Smooth muscle cell (in vitro differentiated cells): Measurements from ENCODE around the gene GPR87. TPM values are rescaled to one million over a fixed set of nuclear protein-coding genes. Genes with fewer than 3 reads are reported as not detected.

Experiments used
- DNase-seq: peaks from one replicate; lab custom pipeline; 2025; ENCODE audit not compliant: unreplicated experiment; lab: John Stamatoyannopoulos, UW
- H2AFZ ChIP-seq: fragments of 200-600 bp; sonication (generic); 2 replicates; pipeline ENCODE4 v1.6.0; 2016; ENCODE audit warnings: antibody characterized with exemption, low read depth, mild to moderate bottlenecking
- H3F3A ChIP-seq: fragments of 200-600 bp; sonication (generic); 2 replicates; pipeline ENCODE4 v1.6.0; 2017; ENCODE audit warnings: antibody characterized with exemption, low read depth
- H3K27ac ChIP-seq: fragments of 200-600 bp; sonication (generic); 2 replicates; pipeline ENCODE4 v1.5.1; 2016; ENCODE audit warnings: low read depth, mild to moderate bottlenecking
- H3K27me3 ChIP-seq: fragments of 200-600 bp; sonication (generic); 2 replicates; pipeline ENCODE4 v1.6.1; 2016; ENCODE audit warnings: low read depth, mild to moderate bottlenecking
- H3K36me3 ChIP-seq: fragments of 200-600 bp; sonication (generic); 2 replicates; pipeline ENCODE4 v1.5.1; 2016; ENCODE audit warnings: low read depth
- H3K4me1 ChIP-seq: fragments of 200-600 bp; sonication (generic); 2 replicates; pipeline ENCODE4 v1.5.1; 2016; ENCODE audit warnings: low read depth
- H3K4me2 ChIP-seq: fragments of 200-600 bp; sonication (generic); 2 replicates; pipeline ENCODE4 v1.6.0; 2016; ENCODE audit warnings: mild to moderate bottlenecking
- H3K4me3 ChIP-seq: fragments of 200-600 bp; sonication (generic); 2 replicates; pipeline ENCODE4 v1.5.1; 2016; ENCODE audit warnings: mild to moderate bottlenecking
- H3K79me2 ChIP-seq: fragments of 200-600 bp; sonication (generic); 2 replicates; pipeline ENCODE4 v1.6.0; 2016; ENCODE audit warnings: low read depth, mild to moderate bottlenecking
- H3K9ac ChIP-seq: fragments of 200-600 bp; sonication (generic); 2 replicates; pipeline ENCODE4 v1.6.0; 2016; ENCODE audit warnings: low read depth
- H3K9me3 ChIP-seq: fragments of 200-600 bp; sonication (generic); replicated peaks from 2 replicates; pipeline ENCODE4 v1.5.1; 2016; ENCODE audit warnings: low read depth
- H4K20me1 ChIP-seq: fragments of 200-600 bp; sonication (generic); 2 replicates; pipeline ENCODE4 v1.6.0; 2016; ENCODE audit warnings: low read depth
- WGBS: methylation state at CpG from one replicate; pipeline ENCODE4 v1.1.7; 2016; ENCODE audit warnings: low lambda C conversion rate; 5-methylcytosine and 5-hydroxymethylcytosine counted together
- polyA plus RNA-seq: library from polyadenylated mRNA; unstranded; fragments of >200 nt; fragmentation: Nextera tagmentation; extraction: Ambion mirVana; gene quantifications from 2 replicates; pipeline ENCODE4 v1.2.1, GENCODE V29; 2016
- total RNA-seq: library from RNA; depleted of rRNA; stranded (reverse); fragments of >200 nt; gene quantifications from 2 replicates; pipeline ENCODE4 v1.2.3, GENCODE V29; 2014
- TF ChIP-seq, protein P1 (sequence below): fragments of 200-600 bp; sonication (generic); IDR thresholded peaks from 2 replicates; pipeline ENCODE4 v1.5.1; 2017; ENCODE audit warnings: borderline replicate concordance, mild to moderate bottlenecking, antibody characterized with exemption; ENCODE audit not compliant: insufficient read depth, poor library complexity, severe bottlenecking

Gene GPR87
- total and polyA plus RNA-seq, 2 experiments from 2014 or later: 5.1 to 24.0 TPM

DNA sequence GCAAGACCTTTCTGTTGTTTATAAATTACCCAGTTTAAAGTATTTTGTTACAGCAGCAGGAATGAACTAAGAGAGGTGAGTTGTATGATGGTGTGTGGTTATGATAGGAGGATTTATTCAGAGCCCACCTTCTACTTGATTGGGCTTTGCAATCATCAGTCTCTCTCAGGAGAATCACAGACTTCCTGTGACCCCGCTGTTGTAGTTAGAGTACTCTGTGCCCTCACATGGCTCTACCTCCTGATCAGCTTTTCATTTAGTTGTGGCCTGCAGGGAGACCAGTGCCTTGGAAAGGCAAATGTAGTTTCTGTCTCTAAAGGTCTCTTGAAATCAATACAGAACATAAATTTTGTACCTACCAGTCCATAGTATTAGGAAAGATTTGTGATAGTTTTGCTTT lies 30.7 kb downstream of the GPR87 start:
- Histone ChIP-seq H3F3A (no peaks in the 10 kb centered on the region), H2AFZ (no peak overlapping the region), H4K20me1 (no peaks in the 10 kb centered on the region), H3K27me3 (no peaks in the 10 kb centered on the region), H3K36me3 (no peaks in the 10 kb centered on the region), H3K4me3 (no peak overlapping the region), H3K9me3 (no peaks in the 10 kb centered on the region), H3K9ac (no peak overlapping the region), H3K27ac (no peak overlapping the region), H3K4me1 (no peaks in the 10 kb centered on the region), H3K79me2 (no peaks in the 10 kb centered on the region), H3K4me2 (no peak overlapping the region)
- DNase-seq: no peak
- 85% methylated on average over 1 of the region's 1 CpG for WGBS
- TF ChIP-seq, protein P1, sequence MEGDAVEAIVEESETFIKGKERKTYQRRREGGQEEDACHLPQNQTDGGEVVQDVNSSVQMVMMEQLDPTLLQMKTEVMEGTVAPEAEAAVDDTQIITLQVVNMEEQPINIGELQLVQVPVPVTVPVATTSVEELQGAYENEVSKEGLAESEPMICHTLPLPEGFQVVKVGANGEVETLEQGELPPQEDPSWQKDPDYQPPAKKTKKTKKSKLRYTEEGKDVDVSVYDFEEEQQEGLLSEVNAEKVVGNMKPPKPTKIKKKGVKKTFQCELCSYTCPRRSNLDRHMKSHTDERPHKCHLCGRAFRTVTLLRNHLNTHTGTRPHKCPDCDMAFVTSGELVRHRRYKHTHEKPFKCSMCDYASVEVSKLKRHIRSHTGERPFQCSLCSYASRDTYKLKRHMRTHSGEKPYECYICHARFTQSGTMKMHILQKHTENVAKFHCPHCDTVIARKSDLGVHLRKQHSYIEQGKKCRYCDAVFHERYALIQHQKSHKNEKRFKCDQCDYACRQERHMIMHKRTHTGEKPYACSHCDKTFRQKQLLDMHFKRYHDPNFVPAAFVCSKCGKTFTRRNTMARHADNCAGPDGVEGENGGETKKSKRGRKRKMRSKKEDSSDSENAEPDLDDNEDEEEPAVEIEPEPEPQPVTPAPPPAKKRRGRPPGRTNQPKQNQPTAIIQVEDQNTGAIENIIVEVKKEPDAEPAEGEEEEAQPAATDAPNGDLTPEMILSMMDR: no peak

DNA sequence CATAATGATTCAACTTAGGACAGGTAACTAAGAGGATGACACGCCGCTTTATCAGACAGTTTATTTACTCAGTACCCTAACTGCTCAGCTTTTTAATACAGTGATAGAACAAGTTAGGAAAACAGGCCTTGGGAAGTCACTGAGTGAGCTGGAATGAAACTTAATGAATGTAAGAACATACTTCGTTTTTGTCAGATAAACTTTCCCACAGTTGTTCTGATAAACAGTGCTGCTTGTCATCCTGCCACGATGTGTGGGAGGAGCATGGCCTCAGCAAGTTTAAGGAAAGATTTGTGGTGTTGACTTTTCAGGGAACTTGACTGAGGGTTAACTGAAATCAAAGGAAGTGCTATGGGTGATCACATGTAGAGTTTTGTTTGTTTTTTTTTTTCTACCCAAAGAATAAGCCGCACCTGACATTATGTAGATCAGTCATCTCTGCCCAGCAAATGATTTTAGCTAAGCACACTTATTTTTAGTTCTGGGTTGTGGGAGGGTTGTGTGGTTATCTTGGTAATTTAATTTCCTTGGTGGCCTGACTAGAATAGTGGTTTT lies 32.6 kb downstream of the GPR87 start:
- H3K4me2 ChIP-seq: peak overlapping the region; percentile 32
- H3F3A ChIP-seq: no peaks in the 10 kb centered on the region
- DNase-seq: no peak
- no peaks in the 10 kb centered on the region for H3K9me3 ChIP-seq
- no peaks in the 10 kb centered on the region for H3K27me3 ChIP-seq
- no peaks in the 10 kb centered on the region for H3K79me2 ChIP-seq
- no peaks in the 10 kb centered on the region for H3K36me3 ChIP-seq
- peak overlapping the region; percentile 20 for H2AFZ ChIP-seq
- H3K4me1 ChIP-seq: no peaks in the 10 kb centered on the region
- no peaks in the 10 kb centered on the region for H4K20me1 ChIP-seq
- peak overlapping the region; percentile 14 for H3K27ac ChIP-seq
- H3K4me3 ChIP-seq: no peak overlapping the region
- H3K9ac ChIP-seq: no peak overlapping the region
- WGBS: 44% methylated on average over 5 of the region's 5 CpGs
- TF ChIP-seq, protein P1: no peak

DNA sequence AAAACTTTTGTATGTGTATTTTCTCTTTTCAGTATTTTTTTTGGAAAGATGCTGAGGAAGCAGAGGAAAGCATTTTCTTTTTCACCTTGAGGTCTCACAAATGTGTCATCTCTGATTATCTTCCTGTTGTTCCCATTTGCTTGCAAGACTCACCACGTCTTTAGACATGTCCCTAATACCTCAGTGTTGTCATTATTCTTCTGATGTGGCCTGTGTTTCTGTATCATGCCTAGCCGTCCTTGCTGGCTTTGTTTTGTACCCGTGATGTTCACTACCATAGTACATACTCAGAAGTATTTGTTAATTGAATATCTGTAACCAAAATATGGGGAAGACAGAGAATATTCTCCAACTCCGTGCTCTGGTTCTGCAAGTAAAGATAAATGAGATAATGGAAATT lies 33.2 kb downstream of the GPR87 start:
- no peak overlapping the region for H3K4me2 ChIP-seq
- peak overlapping the region; percentile 14 for H3K27ac ChIP-seq
- no peaks in the 10 kb centered on the region for H4K20me1 ChIP-seq
- no peak overlapping the region for H3K4me3 ChIP-seq
- no peak overlapping the region for H2AFZ ChIP-seq
- no peaks in the 10 kb centered on the region for H3F3A ChIP-seq
- H3K36me3 ChIP-seq: no peaks in the 10 kb centered on the region
- H3K27me3 ChIP-seq: no peaks in the 10 kb centered on the region
- no peak for DNase-seq
- no peak overlapping the region for H3K9ac ChIP-seq
- WGBS: 63% methylated on average over 4 of the region's 4 CpGs
- TF ChIP-seq, protein P1: no peak
- no peaks in the 10 kb centered on the region for H3K9me3 ChIP-seq
- H3K4me1 ChIP-seq: no peaks in the 10 kb centered on the region
- H3K79me2 ChIP-seq: no peaks in the 10 kb centered on the region

DNA sequence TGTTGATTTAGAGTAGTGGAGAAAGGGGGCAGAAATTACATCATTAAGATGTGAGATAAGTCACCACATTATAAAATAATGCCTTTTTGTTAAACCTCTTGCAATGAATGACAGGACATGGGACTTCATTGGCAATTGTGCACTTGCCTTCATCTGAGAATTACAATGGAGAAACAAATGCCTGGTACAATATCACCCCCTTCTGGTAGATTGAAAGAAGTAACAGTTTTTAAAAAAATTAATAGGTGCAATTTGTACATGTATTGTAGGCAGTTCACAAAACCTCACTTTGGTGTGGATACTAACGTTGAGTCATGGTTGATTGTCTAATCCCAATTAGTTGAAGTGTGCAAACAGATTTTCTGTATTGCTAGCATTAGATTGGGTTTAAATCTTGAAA lies 33.7 kb downstream of the GPR87 start:
- no peak overlapping the region for H3K27ac ChIP-seq
- H3K27me3 ChIP-seq: no peaks in the 10 kb centered on the region
- no peaks in the 10 kb centered on the region for H3F3A ChIP-seq
- H3K79me2 ChIP-seq: no peaks in the 10 kb centered on the region
- no peak overlapping the region for H3K9ac ChIP-seq
- no peak overlapping the region for H3K4me3 ChIP-seq
- H4K20me1 ChIP-seq: no peaks in the 10 kb centered on the region
- H2AFZ ChIP-seq: no peak overlapping the region
- H3K4me1 ChIP-seq: no peaks in the 10 kb centered on the region
- TF ChIP-seq, protein P1: peak; percentile 69
- H3K36me3 ChIP-seq: no peaks in the 10 kb centered on the region
- no peak overlapping the region for H3K4me2 ChIP-seq
- DNase-seq: no peak
- no peaks in the 10 kb centered on the region for H3K9me3 ChIP-seq
- WGBS: 15% methylated on average over 1 of the region's 1 CpG
